Measurements from ENCODE around the gene SSC5D. TPM values are rescaled to one million over a fixed set of nuclear protein-coding genes. Genes with fewer than 3 reads are reported as not detected.

SSC5D gene
- total and polyA plus RNA-seq, 2 donors (not counting 1 experiment from before 2014, with no cell fraction given), result 3.0 to 19.7 TPM

DNA sequence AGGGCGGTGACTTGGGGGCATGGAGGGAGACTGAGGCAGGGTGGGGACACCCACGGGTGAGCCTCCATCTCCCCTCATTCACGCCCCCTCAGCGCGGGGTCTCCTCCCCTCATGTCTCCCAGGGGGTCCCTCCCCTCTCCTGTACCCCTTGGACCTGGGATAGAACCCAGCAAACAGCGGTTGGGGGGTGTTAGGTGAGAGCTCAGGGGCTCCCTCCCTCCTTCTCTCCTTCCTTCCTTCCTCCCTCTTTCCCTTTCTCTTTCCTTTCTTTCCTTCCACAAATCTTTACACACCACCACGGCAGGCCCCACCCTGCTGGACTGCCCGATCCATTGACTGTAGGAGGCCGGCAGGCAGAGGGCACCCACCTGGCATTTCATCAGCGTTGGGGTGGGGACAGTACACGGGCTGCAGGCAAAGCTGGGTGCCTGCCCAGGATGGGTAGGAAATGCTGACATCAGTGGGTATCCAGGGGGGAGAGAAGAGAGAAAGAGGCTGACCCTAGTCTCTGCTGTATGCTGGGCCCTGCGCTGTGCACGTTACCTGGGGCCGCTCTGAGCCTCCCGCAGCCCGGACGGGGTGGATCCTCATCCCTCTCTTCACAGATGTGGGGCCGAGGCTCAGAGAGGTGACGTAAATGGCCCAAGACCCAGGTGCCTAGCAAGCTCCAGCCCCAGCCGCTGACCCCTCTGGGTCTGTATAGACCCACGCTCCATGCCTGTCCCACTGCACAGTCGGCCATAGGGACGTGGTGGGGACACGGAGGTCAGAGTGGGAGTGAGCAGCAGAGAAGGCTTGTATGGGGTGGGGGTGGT is 3.5 kb downstream of the SSC5D start:
- Histone ChIP-seq H3K9me3 (ENCODE audit: control insufficient read depth, insufficient read depth, low read depth, low read length) (no peaks in the 10 kb centered on the region), H3K36me3 (ENCODE audit: control insufficient read depth, insufficient read depth, low read length) (peaks cover 4% of the 10 kb centered on the region), H3K79me2 (ENCODE audit: control insufficient read depth, insufficient read depth, low read length) (peaks cover 8% of the 10 kb centered on the region), H3K4me2 (ENCODE audit: extremely low read depth, insufficient read depth, low read length) (no peak overlapping the region), H3K4me1 (ENCODE audit: control insufficient read depth, extremely low read depth, insufficient read depth, low read length) (peaks cover 39% of the 10 kb centered on the region), H4K20me1 (ENCODE audit: control insufficient read depth, extremely low read depth, insufficient read depth, low read length) (no peaks in the 10 kb centered on the region), H2AFZ (ENCODE audit: low read length) (no peak overlapping the region), H3K4me3 (replicated peaks in 1 of 4; ENCODE audit: control extremely low read depth in 1 of 4, insufficient read depth in 1 of 4, low read depth in 3 of 4, low read length in 4 of 4) (no peak overlapping the region), H3K9ac (ENCODE audit: insufficient read depth, low read length) (no peak overlapping the region), H3K27me3 (ENCODE audit: control insufficient read depth, insufficient read depth, low read length) (no peaks in the 10 kb centered on the region), H3K27ac (ENCODE audit: insufficient read depth, low read length) (no peak overlapping the region)
- TF ChIP-seq, protein P1, sequence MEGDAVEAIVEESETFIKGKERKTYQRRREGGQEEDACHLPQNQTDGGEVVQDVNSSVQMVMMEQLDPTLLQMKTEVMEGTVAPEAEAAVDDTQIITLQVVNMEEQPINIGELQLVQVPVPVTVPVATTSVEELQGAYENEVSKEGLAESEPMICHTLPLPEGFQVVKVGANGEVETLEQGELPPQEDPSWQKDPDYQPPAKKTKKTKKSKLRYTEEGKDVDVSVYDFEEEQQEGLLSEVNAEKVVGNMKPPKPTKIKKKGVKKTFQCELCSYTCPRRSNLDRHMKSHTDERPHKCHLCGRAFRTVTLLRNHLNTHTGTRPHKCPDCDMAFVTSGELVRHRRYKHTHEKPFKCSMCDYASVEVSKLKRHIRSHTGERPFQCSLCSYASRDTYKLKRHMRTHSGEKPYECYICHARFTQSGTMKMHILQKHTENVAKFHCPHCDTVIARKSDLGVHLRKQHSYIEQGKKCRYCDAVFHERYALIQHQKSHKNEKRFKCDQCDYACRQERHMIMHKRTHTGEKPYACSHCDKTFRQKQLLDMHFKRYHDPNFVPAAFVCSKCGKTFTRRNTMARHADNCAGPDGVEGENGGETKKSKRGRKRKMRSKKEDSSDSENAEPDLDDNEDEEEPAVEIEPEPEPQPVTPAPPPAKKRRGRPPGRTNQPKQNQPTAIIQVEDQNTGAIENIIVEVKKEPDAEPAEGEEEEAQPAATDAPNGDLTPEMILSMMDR (conservative IDR thresholded peaks at IDR 0.05 in 1 of 2, IDR thresholded peaks at IDR 0.05 in 1 of 2; ENCODE audit: low read depth in 1 of 2, low read length in 2 of 2), result no peak
- TF ChIP-seq EZH2 (IDR thresholded peaks at IDR 0.05; ENCODE audit: low read length, missing control alignments), result no peak
- DNase-seq (ENCODE audit: low read depth in 2 of 2), result no peak

DNA sequence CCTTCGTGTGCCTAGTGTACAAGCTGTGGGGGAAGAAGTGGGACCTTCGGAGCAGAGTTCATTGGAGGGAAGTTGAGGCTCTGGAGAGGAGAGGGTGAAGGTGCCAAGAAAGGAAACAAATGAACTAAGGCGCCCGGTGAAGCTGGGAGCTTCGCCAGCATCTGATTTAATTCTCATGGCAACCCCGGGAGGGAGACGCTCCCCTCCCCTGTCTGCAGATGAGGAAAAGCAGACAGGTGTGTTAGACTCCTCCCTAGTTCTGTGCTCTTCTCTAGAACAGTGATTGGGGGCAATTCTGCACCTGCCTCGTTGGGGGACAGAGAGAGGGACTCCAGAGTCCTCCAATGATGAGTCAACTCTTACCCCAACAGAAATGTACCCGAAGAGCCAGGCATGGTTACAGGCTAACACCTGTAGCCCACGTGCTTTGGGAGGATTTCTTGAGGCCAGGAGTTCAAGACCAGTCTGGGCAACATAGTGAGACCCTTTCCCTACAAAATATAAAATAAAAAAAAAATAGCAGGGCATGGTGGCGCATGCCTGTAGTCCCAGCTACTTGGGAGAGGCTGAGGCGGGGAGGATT is 4.2 kb downstream of the SSC5D start:
- Histone ChIP-seq H3K27me3 (ENCODE audit: control insufficient read depth, insufficient read depth, low read length) (no peaks in the 10 kb centered on the region), H3K4me1 (ENCODE audit: control insufficient read depth, extremely low read depth, insufficient read depth, low read length) (peaks cover 32% of the 10 kb centered on the region), H3K4me3 (replicated peaks in 1 of 4; ENCODE audit: control extremely low read depth in 1 of 4, insufficient read depth in 1 of 4, low read depth in 3 of 4, low read length in 4 of 4) (no peak overlapping the region), H3K4me2 (ENCODE audit: extremely low read depth, insufficient read depth, low read length) (no peak overlapping the region), H3K9ac (ENCODE audit: insufficient read depth, low read length) (no peak overlapping the region), H3K79me2 (ENCODE audit: control insufficient read depth, insufficient read depth, low read length) (peaks cover 8% of the 10 kb centered on the region), H2AFZ (ENCODE audit: low read length) (no peak overlapping the region), H4K20me1 (ENCODE audit: control insufficient read depth, extremely low read depth, insufficient read depth, low read length) (no peaks in the 10 kb centered on the region), H3K36me3 (ENCODE audit: control insufficient read depth, insufficient read depth, low read length) (peaks cover 4% of the 10 kb centered on the region), H3K9me3 (ENCODE audit: control insufficient read depth, insufficient read depth, low read depth, low read length) (no peaks in the 10 kb centered on the region), H3K27ac (ENCODE audit: insufficient read depth, low read length) (no peak overlapping the region)
- DNase-seq (ENCODE audit: low read depth in 2 of 2), result no peak
- TF ChIP-seq, protein P1 (conservative IDR thresholded peaks at IDR 0.05 in 1 of 2, IDR thresholded peaks at IDR 0.05 in 1 of 2; ENCODE audit: low read depth in 1 of 2, low read length in 2 of 2), result no peak
- no peak for TF ChIP-seq EZH2 (IDR thresholded peaks at IDR 0.05; ENCODE audit: low read length, missing control alignments)

DNA sequence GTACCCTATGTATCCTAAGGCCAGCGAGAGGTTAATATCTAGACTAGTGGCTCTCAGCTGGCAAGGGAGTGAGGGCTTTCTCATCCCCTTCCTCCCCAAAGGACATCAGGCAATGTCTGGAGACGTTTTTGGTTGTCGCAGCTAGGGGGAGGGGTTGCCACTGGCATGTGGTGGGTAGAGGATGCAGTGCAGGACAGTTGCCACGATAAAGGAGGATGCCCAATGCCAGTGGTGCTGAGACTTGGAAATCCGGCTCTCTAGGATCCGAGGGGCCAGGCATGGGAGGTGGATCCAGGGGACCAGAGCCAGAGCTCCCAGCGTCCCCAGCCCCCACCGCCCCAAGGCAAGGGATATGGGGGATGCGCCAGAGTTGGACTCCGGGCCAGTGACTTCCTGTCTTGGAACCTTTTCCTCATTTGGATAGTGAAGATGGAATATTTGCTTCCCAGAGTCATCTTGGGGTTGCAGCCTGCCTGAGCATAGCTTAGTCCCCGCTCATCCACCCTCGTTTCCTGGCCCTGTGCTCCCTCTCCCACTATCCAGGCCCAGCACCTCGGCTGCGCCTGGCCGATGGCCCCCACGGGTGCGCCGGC is 4.9 kb downstream of the SSC5D start:
- peak overlapping the region; percentile 78 for H3K9ac ChIP-seq (ENCODE audit: insufficient read depth, low read length)

More for the DNA sequence above, 4.9 kb downstream of the SSC5D start:
- Histone ChIP-seq H3K9me3 (ENCODE audit: control insufficient read depth, insufficient read depth, low read depth, low read length) (no peaks in the 10 kb centered on the region), H3K36me3 (ENCODE audit: control insufficient read depth, insufficient read depth, low read length) (peaks cover 7% of the 10 kb centered on the region), H3K79me2 (ENCODE audit: control insufficient read depth, insufficient read depth, low read length) (peaks cover 8% of the 10 kb centered on the region), H2AFZ (ENCODE audit: low read length) (no peak overlapping the region), H3K4me1 (ENCODE audit: control insufficient read depth, extremely low read depth, insufficient read depth, low read length) (peaks cover 27% of the 10 kb centered on the region), H3K4me3 (replicated peaks in 1 of 4; ENCODE audit: control extremely low read depth in 1 of 4, insufficient read depth in 1 of 4, low read depth in 3 of 4, low read length in 4 of 4) (peak overlapping the region in 1 of 4 experiments; percentile 40), H3K4me2 (ENCODE audit: extremely low read depth, insufficient read depth, low read length) (peak overlapping the region; percentile 65), H3K27me3 (ENCODE audit: control insufficient read depth, insufficient read depth, low read length) (no peaks in the 10 kb centered on the region), H4K20me1 (ENCODE audit: control insufficient read depth, extremely low read depth, insufficient read depth, low read length) (no peaks in the 10 kb centered on the region), H3K27ac (ENCODE audit: insufficient read depth, low read length) (peak overlapping the region; percentile 81)
- TF ChIP-seq EZH2 (IDR thresholded peaks at IDR 0.05; ENCODE audit: low read length, missing control alignments), result no peak
- TF ChIP-seq, protein P1 (conservative IDR thresholded peaks at IDR 0.05 in 1 of 2, IDR thresholded peaks at IDR 0.05 in 1 of 2; ENCODE audit: low read depth in 1 of 2, low read length in 2 of 2), result no peak
- DNase-seq (ENCODE audit: low read depth in 2 of 2), result peak in 1 of 2 donors; percentile 48

Measured in fibroblast of lung (primary cell).